ENCODE measurements around the gene AK5.
"Not testable (repeated sequence)": the region's sequence is repeated elsewhere in the genome, so short reads cannot be mapped to it uniquely, and the experiment has no call there.

AK5 gene

GRCh38 chr1:77406661-77407060 is 124.8 kb downstream of the AK5 start:
- DNase-seq: no peak

- no peak for DNase-seq
Measured at GRCh38 chr1:77407738-77408375, 126.0 kb downstream of the AK5 start.

- DNase-seq: not testable (repeated sequence)
Measured at GRCh38 chr1:77408933-77409332, 127.1 kb downstream of the AK5 start.

- no peak for DNase-seq
Measured at GRCh38 chr1:77412069-77412819, 130.4 kb downstream of the AK5 start.

- DNase-seq: no peak
Measured at GRCh38 chr1:77412820-77413530, 131.2 kb downstream of the AK5 start.

- no peak for DNase-seq
Measured at GRCh38 chr1:77413541-77414335, 131.9 kb downstream of the AK5 start.

- DNase-seq: no peak
Measured at GRCh38 chr1:77415579-77415978, 133.8 kb downstream of the AK5 start.

GRCh38 chr1:77416692-77417450 is 135.1 kb downstream of the AK5 start:
- no peak for DNase-seq

GRCh38 chr1:77418055-77418454 is 136.2 kb downstream of the AK5 start:
- not testable (repeated sequence) for DNase-seq

GRCh38 chr1:77421504-77422233 is 139.8 kb downstream of the AK5 start:
- peak in 1 of 5 donors; percentile 13 for DNase-seq

- no peak for DNase-seq
Measured at GRCh38 chr1:77424236-77424635, 142.4 kb downstream of the AK5 start.

GRCh38 chr1:77428068-77428467 is 146.2 kb downstream of the AK5 start:
- no peak for DNase-seq

GRCh38 chr1:77430966-77431690 is 149.3 kb downstream of the AK5 start:
- DNase-seq: peak in 1 of 5 donors; percentile 55

- no peak for DNase-seq
Measured at GRCh38 chr1:77433934-77434333, 152.1 kb downstream of the AK5 start.

GRCh38 chr1:77434967-77435366 is 153.1 kb downstream of the AK5 start:
- DNase-seq: no peak

- no peak for DNase-seq
Measured at GRCh38 chr1:77438236-77438913, 156.6 kb downstream of the AK5 start.

GRCh38 chr1:77446841-77447555 is 165.2 kb downstream of the AK5 start:
- DNase-seq: no peak

- no peak for DNase-seq
Measured at GRCh38 chr1:77447669-77448068, 165.8 kb downstream of the AK5 start.

- DNase-seq: no peak
Measured at GRCh38 chr1:77459881-77460280, 178.1 kb downstream of the AK5 start.

Data from T-helper 1 cell (primary cell).